Stimulated activated CD4-positive, alpha-beta T cell treated with anti-CD3 and anti-CD28 coated beads, Interleukin-2, amount 100 ng/mL, for 24 hours (primary cell): ENCODE results near the gene HIRIP3.
A peak's percentile ranks its signal among the peaks of the same experiment; 100 is the strongest.
"Not testable (repeated sequence)": the region's sequence is repeated elsewhere in the genome, so short reads cannot be mapped to it uniquely, and the experiment has no call there.

Experiments used
- DNase-seq, 2 donors: peaks; one replicate each; pipeline ENCODE4 v3.0.0-alpha.2; 2020

The HIRIP3 gene

DNA sequence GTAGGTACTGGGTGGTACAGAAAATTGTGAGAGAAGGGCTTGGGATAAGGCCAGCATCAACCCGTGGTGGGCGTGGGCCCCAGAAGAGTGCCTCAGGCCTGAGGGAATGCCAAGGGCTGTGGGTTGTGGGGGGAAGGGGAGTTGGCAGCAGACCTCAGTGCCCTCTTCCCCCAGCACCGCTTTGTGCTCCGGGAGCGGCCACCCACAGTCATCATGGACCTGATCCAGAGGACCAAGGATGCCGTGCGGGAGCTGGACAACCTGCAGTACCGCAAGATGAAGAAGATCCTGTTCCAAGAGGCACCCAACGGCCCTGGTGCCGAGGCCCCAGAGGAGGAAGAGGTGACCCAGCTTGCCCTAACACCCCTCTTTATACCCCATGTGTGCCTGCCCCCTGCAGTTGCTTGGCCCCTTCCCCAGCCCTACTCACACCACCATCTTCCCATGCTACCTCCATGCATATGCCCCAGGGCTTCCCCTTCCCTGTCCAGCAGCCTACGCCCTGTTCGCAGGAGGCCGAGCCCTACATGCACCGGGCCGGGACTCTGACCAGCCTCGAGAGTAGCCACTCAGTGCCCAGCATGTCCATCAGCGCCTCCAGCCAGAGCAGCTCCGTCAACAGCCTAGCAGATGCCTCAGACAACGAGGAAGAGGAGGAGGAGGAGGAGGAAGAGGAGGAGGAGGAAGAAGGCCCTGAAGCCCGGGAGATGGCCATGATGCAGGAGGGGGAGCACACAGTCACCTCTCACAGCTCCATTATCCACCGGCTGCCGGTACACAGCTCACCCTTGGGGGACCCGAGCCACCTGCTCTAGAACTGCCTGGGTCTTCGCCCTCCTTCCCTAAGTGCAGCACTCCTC lies 12.6 kb downstream of the HIRIP3 start:
- no peak for DNase-seq

DNA sequence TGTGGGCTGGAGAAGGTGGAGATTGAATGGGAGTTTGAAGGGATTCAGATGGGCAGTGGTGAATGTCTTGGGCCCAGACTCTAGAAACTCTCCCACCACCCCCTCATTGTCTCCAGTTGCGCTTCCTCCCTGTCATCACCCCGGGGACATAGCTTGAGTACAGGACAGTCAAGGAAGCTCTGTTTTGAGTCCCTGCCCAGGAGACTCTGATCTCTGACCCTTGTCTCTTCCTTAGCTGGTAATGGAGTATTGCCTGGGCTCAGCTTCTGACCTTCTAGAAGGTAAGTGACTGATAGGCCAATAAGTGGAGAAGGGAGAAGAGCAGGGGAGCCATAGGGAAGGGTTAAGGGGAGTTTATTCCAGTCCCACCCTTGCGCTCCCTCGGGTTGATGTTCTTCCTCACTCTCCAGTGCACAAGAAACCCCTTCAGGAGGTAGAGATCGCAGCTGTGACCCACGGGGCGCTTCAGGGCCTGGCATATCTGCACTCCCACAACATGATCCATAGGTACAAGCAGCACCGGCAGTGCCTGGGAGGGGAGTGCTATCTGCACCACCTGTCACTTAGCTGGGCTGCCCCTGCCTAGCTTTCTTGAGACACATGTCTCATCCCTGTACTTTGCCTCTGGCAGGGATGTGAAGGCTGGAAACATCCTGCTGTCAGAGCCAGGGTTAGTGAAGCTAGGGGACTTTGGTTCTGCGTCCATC lies 16.7 kb downstream of the HIRIP3 start:
- no peak for DNase-seq

DNA sequence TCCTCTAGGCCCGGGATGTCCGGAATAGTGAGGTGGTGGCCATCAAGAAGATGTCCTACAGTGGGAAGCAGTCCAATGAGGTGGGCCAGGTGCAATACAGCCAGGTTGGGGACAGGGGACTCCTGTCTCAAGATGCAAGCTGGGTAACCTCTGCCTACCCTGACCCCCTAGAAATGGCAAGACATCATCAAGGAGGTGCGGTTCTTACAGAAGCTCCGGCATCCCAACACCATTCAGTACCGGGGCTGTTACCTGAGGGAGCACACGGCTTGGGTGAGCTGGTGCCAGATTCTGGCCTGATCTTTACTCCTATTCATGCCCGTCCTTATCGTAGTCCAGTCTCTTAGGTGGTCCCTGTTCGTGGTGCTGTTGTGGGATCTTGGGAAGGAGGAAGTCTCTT lies 17.3 kb downstream of the HIRIP3 start:
- DNase-seq: no peak

DNA sequence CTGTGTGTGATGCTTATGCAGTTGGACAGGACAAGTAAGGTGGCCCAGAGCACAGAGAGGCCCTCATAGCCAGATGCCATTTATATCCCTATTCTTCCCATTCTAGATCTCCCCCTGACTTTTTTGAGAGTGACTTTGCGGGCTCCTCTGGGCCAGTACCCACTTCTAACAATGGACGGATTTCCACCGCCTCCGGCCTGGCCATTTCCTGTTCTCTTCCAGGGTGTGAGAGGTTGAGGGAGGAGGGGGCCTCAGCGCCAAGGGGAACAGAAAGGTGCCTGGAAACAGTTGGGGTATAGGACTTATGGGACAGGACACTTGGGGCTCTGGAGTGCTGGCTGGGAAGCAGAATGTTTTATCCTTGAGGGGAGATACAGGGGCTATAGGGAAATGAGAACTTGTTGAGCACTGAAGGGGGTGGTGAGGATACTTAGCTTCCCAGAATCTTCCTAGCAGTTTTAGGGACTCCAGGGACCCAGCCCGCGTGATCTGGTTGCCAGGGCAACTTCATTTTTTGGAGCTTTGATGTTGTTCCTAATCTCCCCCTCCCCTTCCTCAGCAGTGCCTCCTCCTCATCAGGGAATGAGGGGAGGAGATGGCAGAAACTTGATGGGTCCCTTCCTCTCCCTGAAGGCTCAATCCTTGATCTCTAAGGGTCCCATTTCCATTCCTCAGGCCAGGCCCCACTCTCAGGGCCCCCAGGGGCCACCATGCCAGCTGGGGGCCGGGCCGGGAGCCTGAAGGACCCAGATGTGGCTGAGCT lies 18.2 kb downstream of the HIRIP3 start:
- no peak for DNase-seq

DNA sequence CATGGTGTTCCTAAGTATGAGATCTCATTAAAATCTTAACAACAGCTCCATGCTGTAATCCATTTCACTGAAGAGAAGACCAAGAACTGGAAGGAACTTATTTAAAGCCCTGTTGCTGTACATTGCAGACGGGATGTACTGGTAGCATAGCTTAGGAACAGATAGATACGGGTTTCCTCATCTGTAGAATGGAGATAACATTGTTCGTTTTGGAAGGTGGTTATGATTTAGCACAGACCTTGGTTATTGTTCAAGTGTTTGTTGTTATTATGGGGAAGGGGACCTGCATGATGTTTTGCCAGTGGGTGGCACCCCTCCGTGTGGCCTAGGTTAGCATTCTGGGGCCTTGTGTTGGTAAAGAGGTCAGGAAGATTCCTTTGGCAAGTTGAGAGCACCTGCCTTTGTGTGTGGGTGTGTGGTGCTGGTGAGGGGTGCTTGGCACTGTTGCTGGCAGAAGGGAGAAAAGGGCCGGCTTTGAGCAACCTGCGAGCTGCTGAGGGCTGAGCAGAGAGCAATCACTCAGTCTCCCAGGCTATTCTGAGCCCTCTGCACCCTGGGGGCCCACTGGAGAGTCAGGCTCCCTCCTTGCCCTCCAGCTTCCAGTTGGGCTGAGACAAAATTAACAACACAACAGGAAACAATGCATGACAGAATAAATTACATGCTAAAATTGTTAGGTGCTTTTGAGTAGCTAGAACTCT lies 19.5 kb downstream of the HIRIP3 start:
- DNase-seq: no peak

DNA sequence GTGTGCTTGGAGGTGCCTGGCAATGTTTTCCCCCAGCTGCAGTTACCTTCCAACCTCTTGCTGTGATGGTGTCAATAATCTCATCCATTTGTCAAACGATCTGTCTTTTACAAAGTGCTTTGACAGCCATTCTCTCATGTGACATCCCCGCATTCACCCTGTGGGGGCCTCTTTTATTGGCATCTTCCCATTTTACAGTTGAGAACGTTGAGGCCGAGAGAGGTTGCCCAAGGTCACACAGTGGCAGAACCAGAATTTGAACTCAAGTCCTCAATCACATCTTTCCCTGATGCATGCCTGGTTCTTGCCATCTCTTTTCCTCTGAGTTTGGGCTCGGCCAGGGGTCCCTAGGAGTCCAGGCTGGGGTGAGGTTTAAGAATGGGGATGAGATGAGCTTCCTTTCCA lies 20.3 kb downstream of the HIRIP3 start:
- no peak for DNase-seq

DNA sequence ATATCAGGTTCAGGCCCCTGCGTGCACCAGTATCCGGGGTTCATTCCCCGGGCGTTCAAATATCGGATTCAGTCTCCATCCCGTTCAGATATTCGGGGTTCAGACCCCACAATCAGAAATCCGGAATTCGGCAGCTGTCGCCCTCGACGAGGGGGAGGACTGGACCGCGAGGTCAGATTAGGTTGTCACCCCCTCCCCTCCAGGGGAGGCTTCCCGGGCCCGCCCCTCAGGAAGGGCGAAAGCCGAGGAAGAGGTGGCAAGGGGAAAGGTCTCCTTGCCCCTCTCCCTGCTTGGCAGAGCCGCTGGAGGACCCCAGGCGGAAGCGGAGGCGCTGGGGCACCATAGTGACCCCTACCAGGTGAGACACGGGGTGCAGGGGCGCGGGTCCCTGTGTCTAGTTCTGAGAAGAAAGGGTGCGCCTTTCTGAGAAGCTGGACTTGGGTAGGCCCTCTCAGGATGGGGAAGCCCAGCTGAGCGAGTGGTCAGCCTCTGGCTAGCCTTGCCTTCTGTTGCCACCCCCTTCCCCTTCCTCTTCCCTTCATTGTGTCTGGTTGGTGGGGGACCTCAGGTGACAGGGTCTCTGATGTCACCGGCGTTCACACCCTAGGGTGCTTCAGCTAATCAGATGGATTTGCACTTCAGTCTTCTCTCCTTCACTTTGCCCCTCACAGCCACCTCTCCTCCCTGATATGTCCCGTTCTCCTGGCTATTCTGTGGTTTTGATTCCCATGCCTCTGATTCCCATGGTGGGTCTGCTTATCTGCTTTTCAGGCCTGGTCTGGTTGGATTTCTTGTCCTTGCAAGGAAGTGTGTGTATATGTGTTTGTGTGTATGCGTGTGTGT lies 20.9 kb downstream of the HIRIP3 start:
- peak in 1 of 2 donors; percentile 20 for DNase-seq

DNA sequence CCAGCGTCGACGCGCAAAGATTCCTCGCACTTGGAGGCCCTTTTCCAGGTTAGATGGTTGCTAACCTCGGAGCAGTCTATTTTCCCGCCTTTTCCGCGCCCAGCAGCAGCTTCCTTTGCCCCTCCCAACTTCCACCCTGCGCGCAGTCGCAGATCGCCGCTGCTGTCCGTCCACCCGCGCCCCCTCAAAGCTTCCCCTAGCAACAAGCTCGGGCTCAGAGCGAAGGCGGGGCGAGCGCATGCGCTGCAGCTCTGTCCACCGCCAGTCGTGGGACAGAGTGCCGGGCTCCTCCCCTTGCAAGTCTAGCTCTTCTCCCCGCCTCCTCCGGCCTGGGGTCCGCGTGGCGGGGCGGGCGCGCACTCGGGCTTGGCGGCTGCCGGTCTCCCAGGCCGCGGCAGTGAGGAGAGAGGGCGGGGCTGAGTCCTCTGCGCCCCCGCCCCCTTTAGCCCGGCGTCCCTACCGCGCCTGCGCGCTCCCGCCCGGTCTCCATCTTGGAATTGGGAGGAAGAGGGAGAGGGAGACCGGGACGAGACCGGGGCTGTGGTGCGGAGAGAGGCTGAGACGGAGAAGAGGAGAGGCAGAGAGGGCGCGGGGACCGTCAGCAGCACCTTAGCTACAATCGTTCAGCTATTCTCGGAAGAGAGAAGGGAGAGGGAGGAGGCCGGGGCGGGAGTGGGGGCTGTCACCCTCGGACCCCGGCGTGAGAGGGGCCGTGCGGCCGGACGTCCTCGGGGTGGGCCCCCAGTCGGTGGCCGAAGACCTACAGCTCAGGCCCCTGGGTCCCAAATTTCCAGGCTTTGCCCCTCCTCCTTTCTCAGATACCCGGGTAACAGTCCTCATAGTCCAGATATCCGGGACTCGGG lies 21.8 kb downstream of the HIRIP3 start, which contains the start of gene TAOK2:
Gene TAOK2 (plus strand): TSS at position 485 of the 863 bp plus-strand sequence. CDS start 3,905 bp downstream, outside the sequence.
- peak; percentile 95 to 98 for DNase-seq

DNA sequence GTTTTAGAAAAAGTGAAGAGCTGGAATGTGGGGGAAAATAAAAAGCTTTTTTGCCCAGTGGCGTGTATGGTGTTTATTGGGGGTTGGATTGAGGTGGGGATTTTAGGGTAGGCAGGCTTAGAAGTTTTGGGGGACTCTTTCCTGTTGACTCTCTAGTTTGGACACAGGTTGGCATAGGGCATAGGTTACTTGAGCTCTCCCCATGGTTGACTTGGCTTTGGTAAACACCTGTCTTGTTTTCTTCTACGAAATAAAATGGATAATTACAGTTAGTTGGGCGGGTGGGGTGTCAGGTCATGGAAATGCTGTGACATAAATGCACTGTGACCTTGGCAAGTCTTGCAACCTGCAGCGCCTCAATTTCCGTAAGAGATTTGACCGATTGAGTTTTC lies 22.4 kb downstream of the HIRIP3 start:
- no peak for DNase-seq

DNA sequence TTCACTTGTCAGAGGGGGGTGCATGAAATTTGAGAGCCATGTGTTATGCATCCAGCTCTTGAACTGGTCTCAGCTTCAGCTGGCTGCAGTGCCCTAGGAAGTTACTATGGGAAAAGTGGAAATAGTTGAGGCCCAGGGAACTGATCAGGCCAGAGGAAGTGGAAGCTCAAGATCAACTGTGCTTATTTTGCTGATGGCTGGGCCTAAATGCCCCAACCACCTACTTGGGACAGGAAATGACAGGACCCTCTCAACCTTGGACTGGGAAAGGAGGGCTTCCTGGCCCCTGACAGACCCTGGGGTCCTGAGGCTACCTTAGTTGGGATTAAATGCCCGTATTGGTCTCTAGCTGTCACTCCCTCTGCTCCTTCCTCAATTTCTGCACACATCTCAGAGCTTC lies 22.9 kb downstream of the HIRIP3 start:
- DNase-seq: no peak

DNA sequence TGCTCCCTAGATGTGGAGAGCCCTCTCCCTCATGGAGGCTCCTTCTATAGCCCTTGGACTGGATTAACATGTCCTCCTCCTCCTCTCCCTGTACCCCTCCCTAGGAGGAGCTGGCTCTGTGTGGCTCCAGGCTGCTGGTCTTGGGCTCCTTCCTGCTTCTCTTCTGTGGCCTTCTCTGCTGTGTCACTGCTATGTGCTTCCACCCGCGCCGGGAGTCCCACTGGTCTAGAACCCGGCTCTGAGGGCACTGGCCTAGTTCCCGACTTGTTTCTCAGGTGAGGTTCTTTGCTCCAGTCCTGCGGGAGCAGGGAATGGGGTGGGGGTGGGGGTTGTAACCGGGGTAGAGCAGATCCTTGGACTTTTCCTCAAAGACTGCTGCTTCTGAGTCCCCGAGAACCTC lies 24.1 kb downstream of the HIRIP3 start:
- no peak for DNase-seq

DNA sequence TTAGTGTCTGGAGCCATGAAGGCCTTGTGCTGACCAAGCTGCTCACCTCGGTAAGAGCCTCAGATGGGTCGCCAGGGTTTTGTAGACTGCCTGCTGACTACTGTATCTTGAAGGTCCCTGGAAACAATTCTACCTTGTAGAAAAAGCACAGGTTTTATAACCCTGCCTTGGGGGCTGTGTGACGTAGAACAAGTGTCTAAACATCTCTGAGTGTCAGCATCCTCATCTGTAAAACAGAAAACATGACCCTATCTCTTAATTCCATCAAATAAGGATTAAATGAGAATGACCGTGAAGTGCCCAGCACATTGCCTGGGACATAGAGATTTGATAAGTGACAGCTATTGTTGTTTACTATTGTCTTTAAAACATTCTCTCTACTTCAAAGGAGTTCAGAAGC lies 27.2 kb downstream of the HIRIP3 start:
- no peak for DNase-seq

DNA sequence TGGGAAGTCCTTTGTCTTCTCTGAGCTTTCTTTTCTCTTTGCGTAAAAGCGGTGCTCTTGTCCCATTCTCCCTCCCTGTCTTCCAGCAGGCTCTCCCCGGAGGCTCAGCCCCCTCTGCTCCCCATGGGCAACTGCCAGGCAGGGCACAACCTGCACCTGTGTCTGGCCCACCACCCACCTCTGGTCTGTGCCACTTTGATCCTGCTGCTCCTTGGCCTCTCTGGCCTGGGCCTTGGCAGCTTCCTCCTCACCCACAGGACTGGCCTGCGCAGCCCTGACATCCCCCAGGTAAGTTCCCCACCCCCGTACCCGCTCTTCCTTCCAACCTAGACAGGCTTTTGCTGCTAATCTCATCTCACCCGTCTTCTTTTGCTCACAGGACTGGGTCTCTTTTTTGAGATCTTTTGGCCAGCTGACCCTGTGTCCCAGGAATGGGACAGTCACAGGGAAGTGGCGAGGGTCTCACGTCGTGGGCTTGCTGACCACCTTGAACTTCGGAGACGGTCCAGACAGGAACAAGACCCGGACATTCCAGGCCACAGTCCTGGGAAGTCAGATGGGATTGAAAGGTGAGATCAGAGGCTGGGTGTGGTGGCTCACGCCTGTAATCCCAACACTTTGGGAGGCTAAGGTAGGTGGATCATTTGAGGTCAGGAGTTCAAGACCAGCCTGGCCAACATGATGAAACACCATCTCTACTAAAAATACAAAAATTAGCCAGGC lies 32.2 kb downstream of the HIRIP3 start:
- no peak for DNase-seq

DNA sequence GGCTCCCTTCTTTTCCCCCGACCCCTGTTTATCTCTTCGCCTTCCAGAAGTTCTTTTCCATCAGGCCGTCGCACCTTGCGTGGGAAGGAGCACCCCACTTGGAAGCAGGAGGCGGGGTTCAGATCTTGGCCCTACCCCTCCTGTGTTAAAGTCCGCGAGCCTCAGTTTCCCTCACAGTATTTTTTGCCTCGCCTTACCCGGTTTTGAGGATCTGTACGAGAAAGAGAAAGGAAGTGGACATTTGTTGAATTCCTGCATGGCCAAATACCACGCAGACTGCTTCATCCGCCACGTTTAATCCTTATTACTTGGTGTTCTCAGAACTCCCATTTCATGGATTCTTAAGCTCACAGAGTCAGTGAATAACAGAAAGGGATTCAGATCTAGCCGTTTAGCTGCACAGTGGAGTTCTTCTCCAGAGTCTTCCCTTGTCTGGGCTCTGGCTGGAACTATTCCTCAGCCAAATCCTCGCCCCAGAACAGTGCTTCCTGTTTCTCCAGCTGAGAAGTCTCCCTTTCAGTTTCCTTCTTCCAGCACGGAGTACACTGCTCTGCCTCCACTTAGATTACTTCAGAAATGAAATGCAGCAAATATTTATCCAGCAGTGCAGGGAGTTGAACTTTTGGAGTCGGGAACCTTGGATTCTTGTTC lies 32.9 kb downstream of the HIRIP3 start:
- no peak for DNase-seq

DNA sequence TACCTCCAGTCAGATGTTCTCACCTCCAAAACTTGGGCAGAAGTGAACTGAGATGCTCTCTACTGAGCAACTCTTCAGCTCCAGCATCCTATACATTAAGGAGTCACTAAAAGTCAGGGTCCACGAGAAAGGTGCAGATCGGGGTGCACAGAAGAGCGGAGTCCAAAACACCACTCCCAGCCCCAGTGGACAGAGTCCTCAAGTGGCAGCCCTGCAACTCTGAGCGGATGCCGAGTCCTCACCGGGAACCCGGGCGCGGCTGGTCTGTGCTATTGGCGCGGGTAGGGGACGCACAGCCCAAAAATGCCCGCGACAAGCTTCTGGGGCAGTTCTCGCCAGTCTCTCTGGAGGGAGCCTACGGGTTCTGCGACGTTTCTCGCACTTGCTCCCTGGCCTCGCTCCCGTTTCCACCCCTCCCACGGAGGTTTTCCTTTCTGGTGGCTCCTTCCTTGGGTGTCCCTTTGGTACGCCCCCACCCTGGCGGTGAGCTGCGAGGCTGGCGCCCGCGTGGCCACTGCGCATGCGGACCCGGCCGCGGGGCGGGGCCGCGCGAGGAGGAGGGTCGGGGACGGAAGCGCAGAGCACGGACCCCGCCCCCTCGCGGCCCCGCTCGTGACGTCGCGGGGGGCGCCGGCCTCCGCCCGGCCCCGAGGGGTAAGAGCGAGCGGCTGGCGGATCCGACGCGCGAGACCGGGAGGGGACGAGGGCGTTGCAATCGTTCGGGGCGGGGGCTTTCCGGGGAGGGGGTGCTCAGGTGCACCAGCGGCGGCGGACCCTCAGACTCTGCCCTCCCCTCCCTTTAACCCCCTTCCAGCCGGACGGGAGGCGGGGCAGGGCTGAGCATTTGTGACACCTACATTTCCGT lies 33.7 kb downstream of the HIRIP3 start, which contains the start of gene TMEM219:
Gene TMEM219 (plus strand): TSS at position 601 of the 865 bp plus-strand sequence. CDS start 1,065 bp downstream, outside the sequence.
- DNase-seq: peak; percentile 93 to 94

DNA sequence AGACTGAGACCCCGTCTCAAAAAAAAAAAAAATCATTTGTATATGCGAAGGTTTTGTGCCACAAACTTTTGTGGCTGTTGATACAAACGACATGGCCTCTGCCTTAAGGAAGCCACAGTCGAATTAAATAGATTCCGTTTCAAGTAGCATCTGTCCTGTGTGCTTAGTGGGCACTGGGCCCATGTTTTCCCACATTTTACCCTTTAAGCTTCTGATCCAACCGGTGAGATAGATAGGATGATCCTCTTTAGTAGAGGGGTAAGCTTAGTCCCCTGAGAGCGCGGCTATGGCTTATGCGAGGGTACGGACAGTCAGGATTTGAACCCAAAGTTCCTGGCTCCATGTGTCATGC lies 34.3 kb downstream of the HIRIP3 start:
- no peak for DNase-seq

DNA sequence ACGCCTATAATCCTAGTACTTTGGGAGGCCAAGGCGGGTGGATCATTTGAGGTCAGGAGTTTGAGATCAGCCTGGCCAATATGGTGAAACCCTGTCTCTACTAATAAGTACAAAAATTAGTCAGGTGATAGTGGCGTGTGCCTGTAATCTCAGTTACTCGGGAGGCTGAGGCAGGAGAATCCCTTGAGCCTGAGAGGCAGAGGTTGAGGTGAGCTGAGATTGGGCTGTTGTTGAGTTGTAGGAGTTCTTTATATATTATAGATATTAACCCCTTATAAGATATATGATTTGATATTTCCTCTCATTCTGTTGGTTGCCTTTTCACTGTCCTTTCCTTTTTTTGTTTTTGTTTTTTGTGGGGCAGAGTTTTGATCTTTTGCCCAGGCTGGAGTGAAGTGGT lies 35.6 kb downstream of the HIRIP3 start:
- DNase-seq: not testable (repeated sequence)

DNA sequence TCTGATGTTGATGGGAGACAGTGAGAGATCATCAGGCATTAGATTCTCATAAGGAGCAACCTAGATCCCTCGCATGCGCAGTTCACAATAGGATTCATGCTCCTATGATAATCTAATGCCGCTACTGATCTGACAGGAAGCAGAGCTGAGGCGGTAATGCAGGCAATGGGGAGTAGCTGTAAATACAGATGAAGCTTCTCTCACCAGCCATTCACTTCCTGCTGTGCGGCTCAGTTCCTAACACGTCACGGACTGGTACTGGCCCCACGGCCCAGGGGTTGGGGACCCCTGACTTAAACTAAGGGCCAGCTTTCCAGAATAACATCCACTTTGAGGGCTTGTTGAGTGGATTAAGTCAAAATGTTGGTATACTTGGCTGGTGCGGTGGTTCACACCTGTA lies 36.1 kb downstream of the HIRIP3 start:
- DNase-seq: no peak

DNA sequence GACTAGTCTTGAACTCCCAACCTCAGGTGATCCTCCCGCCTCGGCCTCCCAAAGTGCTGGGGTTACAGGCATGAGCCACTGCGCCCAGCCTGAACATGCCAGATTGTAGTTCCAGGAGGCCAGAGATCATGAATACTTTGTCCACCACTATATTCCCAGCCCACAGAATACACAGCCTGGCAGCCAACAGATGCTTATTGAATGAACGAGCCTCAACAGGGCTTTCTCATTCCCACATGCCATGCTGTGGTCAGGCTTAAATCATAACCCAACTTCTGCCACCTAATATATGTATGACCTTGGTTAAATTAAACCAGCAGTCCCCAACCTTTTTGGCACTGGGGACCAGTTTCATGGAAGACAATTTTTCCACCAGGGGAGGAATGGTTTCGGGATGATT lies 36.7 kb downstream of the HIRIP3 start:
- DNase-seq: no peak
